NCI-H524 (cell line): Measurements from ENCODE around the gene HERC6.
"Not testable (repeated sequence)": the region's sequence is repeated elsewhere in the genome, so short reads cannot be mapped to it uniquely, and the experiment has no call there.

Source experiments
- DNase-seq, 2 experiments: peaks; one replicate each; lab custom pipeline; 2025; lab: John Stamatoyannopoulos, UW

HERC6 gene

GRCh38 chr4:88378691-88379559 lies at the start of gene HERC6:
HERC6 (plus strand) TSS chr4:88378852; CDS start chr4:88378922, 70 bp downstream.
- DNase-seq = peak; percentile 22 to 64

GRCh38 chr4:88333741-88334405 lies 44.8 kb upstream of the HERC6 start:
- DNase-seq = no peak

- DNase-seq = no peak
Measured at GRCh38 chr4:88335092-88335665, 43.5 kb upstream of the HERC6 start.

- peak in 1 of 2 experiments; percentile 42 for DNase-seq
Measured at GRCh38 chr4:88341227-88342192, 37.1 kb upstream of the HERC6 start.

GRCh38 chr4:88346902-88347301 lies 31.8 kb upstream of the HERC6 start:
- not testable (repeated sequence) for DNase-seq

- DNase-seq = not testable (repeated sequence)
Measured at GRCh38 chr4:88348761-88349160, 29.9 kb upstream of the HERC6 start.

GRCh38 chr4:88350786-88351185 lies 27.9 kb upstream of the HERC6 start:
- DNase-seq = no peak

GRCh38 chr4:88352062-88352740 lies 26.5 kb upstream of the HERC6 start:
- no peak for DNase-seq

- no peak for DNase-seq
Measured at GRCh38 chr4:88353324-88353723, 25.3 kb upstream of the HERC6 start.

- no peak for DNase-seq
Measured at GRCh38 chr4:88356771-88357170, 21.9 kb upstream of the HERC6 start.

- DNase-seq = no peak
Measured at GRCh38 chr4:88357262-88357661, 21.4 kb upstream of the HERC6 start.

- no peak for DNase-seq
Measured at GRCh38 chr4:88359558-88359957, 19.1 kb upstream of the HERC6 start.

GRCh38 chr4:88360256-88360655 lies 18.4 kb upstream of the HERC6 start:
- no peak for DNase-seq

- DNase-seq = no peak
Measured at GRCh38 chr4:88360791-88361190, 17.9 kb upstream of the HERC6 start.

GRCh38 chr4:88361217-88361773 lies 17.4 kb upstream of the HERC6 start:
- not testable (repeated sequence) for DNase-seq

GRCh38 chr4:88366460-88366859 lies 12.2 kb upstream of the HERC6 start:
- no peak for DNase-seq

GRCh38 chr4:88367826-88368225 lies 10.8 kb upstream of the HERC6 start:
- DNase-seq = no peak

GRCh38 chr4:88369180-88369812 lies 9.4 kb upstream of the HERC6 start:
- DNase-seq = peak in 1 of 2 experiments; percentile 21

- no peak for DNase-seq
Measured at GRCh38 chr4:88381123-88381522, 2.5 kb downstream of the HERC6 start.

- DNase-seq = no peak
Measured at GRCh38 chr4:88382621-88383020, 4.0 kb downstream of the HERC6 start.
